GM20000 (cell line): Measurements from ENCODE around the gene USP47.
A peak's percentile ranks its signal among the peaks of the same experiment; 100 is the strongest.

Experiments used
- DNase-seq: peaks from one replicate; pipeline ENCODE4 v3.0.0; 2012; ENCODE audit warnings: low spot score
- TF ChIP-seq, protein P1 (sequence below): IDR thresholded peaks from 2 replicates; pipeline ENCODE4 v1.5.1; 2012; ENCODE audit warnings: mild to moderate bottlenecking, control low read depth; ENCODE audit errors: extremely low read depth, missing control alignments

Gene USP47

DNA sequence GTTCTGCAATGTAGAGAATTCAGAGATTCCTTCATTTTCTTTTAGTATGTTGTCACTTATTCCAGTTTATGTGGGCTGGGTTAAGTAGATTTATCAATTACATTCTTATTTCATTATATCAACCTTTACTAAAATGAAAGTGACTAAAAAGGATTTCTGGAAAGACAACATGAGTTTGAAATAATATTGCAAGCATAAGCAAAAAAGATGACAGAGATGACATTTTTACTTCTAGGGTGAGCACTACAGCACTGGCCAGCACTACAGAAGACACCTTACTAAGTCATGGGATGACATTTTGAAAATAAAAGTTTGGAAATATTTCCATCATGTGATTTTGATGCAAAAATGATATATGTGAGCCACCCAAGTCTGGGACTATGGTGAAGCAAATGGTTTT, 2.1 kb upstream of the USP47 start:
- no peak for DNase-seq

DNA sequence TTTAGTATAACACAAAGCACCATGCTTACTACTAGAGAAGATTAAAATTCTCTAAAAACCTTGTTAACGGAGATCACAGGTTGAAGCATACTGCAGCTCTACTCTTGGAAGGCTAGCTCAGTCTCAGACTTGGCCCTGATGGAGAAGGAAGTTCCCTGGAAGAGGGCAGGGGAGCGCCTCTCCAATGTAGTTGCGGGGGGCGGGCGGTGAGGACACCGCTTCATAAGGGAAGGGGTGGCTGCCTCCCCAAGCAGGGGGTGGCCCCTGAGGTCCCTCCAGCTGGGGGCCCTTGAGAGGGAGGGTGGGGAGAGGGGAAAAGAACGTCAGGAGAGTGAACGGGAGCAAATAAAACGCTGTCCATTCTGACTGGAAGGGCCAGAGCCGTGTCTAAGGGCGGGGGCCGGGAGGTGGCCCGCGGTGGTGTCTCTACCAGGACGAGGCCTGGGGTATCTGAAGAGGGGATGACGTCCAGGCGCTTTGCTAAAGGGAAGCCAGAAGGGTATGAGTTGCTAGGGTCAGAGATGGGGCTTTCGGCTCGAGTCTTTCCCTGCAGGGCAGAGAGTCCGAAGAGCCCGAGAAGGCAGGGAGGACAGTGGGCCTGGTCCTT, 553 bp upstream of the USP47 start:
- no peak for DNase-seq

More for the DNA sequence above, 2.1 kb upstream of the USP47 start:
- TF ChIP-seq, protein P1, sequence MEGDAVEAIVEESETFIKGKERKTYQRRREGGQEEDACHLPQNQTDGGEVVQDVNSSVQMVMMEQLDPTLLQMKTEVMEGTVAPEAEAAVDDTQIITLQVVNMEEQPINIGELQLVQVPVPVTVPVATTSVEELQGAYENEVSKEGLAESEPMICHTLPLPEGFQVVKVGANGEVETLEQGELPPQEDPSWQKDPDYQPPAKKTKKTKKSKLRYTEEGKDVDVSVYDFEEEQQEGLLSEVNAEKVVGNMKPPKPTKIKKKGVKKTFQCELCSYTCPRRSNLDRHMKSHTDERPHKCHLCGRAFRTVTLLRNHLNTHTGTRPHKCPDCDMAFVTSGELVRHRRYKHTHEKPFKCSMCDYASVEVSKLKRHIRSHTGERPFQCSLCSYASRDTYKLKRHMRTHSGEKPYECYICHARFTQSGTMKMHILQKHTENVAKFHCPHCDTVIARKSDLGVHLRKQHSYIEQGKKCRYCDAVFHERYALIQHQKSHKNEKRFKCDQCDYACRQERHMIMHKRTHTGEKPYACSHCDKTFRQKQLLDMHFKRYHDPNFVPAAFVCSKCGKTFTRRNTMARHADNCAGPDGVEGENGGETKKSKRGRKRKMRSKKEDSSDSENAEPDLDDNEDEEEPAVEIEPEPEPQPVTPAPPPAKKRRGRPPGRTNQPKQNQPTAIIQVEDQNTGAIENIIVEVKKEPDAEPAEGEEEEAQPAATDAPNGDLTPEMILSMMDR, result no peak

DNA sequence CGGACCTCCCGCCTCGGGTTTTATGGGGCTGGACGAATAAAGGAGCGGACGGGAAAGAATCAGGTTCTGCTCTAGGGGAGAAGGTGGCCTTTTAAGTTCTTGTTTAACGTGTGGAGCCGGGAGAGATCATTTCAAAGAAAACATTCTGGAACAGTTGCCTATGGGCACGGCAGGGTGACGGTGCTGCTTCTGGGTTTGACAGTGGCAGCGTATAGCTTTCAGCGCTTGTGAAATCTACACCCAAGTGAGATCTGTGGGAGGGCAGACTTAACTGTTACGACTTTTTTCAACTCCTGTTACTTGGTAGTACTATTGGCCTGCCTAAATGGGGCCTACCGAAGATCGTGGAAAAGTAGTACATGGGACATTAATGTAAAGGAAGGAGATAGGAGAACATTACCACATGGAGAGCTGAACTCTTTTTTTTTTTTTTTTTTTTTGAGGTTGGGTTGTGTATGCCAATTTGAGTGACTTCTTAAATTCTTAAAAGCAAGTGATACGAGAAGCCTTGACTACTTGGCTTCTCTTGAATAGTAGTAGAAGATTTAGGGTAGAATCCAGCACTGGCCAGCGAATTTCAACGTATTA, 743 bp downstream of the USP47 start:
- TF ChIP-seq, protein P1, result no peak
- DNase-seq, result peak; percentile 64

More for the DNA sequence above, 553 bp upstream of the USP47 start:
- TF ChIP-seq, protein P1, result no peak

DNA sequence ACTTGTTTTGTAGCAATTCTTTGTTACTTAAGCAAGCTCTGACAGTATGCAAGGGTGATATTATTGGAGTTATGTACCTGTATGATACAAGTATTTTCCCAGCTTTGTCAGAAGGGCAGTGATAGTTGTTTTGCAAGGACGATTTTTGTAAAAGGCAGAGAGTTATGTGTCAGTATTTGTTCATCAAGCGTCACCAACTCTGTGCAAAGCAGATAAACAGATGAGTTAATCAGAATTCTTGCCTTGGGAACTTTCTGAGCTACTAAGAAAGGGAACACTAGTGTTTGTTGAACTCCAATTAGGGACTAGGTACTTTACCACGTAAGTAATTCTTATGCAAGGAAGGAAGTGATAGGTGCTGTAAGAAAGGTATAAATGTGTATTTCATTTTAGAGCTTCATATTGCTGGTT, 1.4 kb downstream of the USP47 start:
- DNase-seq, result peak; percentile 47
- TF ChIP-seq, protein P1, result no peak

DNA sequence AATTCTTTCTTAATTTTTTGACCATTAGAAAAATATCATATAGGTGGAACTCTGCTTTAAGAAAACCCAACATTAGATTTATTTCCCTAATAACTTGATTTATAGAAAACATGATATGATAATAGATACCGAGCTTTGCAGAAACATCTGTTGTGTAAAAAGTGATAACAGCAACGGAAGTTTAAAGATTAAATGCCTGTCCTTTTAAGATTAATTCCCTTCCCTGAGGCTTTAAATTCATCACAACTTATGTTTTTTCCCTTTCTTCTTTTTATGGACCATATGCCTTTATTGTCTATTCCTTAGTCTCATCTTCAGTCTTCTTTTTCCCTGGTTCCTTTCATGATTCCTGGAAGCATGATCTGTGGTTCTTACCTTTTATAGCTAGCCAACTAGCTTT, 1.9 kb downstream of the USP47 start:
- TF ChIP-seq, protein P1, result no peak
- no peak for DNase-seq

DNA sequence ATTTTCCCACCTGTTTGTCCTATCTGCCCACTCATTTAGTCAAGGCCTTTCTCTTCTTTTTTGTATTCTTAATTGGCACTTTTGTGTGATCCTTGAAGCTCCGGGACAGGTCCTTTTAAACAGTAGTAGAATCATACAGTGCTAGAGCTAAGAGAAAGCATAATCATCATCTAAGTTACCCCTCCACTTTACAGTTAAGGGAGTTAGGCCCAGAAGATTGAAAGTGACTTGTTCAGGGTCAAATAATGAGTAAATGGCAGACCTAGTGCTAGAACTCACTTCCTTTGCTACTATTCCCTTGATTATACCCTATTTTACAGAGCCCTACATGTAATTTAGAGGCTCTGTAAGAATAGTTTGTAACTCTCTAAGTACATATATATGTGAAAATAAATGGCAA, 2.5 kb downstream of the USP47 start:
- DNase-seq, result no peak
- TF ChIP-seq, protein P1, result no peak

DNA sequence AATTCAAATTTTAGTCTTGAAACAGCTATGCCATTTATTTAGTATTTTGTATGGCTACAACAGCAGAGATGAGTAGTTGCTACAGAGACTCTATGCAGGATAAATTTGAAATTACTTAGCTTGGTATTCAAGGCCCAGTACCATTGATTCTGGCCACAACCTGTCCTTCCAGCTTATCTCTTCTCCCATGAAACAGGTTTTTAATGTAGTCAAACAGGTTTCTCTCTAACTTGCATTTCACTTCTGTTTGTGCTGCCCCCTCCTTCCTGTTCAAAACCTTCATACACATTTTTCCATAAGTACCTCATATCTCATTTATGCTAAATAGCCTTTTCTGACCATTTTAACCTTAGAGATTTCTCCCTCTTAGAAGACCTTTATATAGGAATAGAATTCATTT, 3.3 kb downstream of the USP47 start:
- TF ChIP-seq, protein P1, result no peak
- no peak for DNase-seq
